Body of pancreas (tissue), 4 donors: Measurements from ENCODE around the gene RSL1D1. TPM values are rescaled to one million over a fixed set of nuclear protein-coding genes. Genes with fewer than 3 reads are reported as not detected.

Experiments used
- ATAC-seq: fragments of 150-250 bp; one replicate; pipeline ENCODE4 v1.9.1; 2016
- DNase-seq, 4 donors: peaks; one replicate each; pipeline ENCODE4 v3.0.0-alpha.2; 2019
- H3K27ac ChIP-seq, 4 donors: fragments of 200-600 bp; sonication (generic); 1 replicate in 3 of 4; 2 replicates in 1 of 4; pipeline versions ENCODE4 v1.5.1 to v1.6.1; 2016 to 2019; ENCODE audit warnings: mild to moderate bottlenecking in 1 of 4, mixed read lengths in 1 of 4, moderate library complexity in 1 of 4
- H3K27me3 ChIP-seq, 2 donors: fragments of 200-600 bp; sonication (generic); one replicate each; pipeline ENCODE4 v1.6.0; 2016; ENCODE audit warnings: mild to moderate bottlenecking in 1 of 2
- H3K36me3 ChIP-seq, 2 donors: fragments of 200-600 bp; sonication (generic); replicated peaks in 1 of 2; 2 replicates each; pipeline ENCODE4 v1.5.1; 2016; ENCODE audit warnings: low read depth in 2 of 2; ENCODE audit not compliant: insufficient read depth in 1 of 2
- H3K4me1 ChIP-seq: fragments of 200-600 bp; sonication (generic); one replicate; pipeline ENCODE4 v1.6.0; 2016
- H3K4me3 ChIP-seq, 2 donors: fragments of 200-600 bp; sonication (generic); 1 replicate in 1 of 2; 2 replicates in 1 of 2; pipeline ENCODE4 v1.5.1; 2016 to 2019
- H3K9me3 ChIP-seq, 3 donors: fragments of 200-600 bp; sonication (generic); 1 replicate in 2 of 3; 2 replicates in 1 of 3; pipeline ENCODE4 v1.5.1; 2016
- CTCF ChIP-seq, 7 experiments: fragments of 450-650 bp in 4 of 7; fragments of 200-600 bp in 3 of 7; sonication (generic) in 3 of 7; IDR thresholded peaks; one replicate each; pipeline ENCODE4 v1.5.1; 2016 to 2019; ENCODE audit warnings: antibody characterized with exemption in 7 of 7
- POLR2A ChIP-seq, 3 donors: fragments of 450-650 bp; IDR thresholded peaks; one replicate each; pipeline ENCODE4 v1.6.1; 2016; ENCODE audit warnings: antibody characterized with exemption in 3 of 3, mild to moderate bottlenecking in 2 of 3
- WGBS, 2 donors: methylation state at CpG; one replicate each; pipeline ENCODE4 v1.1.5; 2017; 5-methylcytosine and 5-hydroxymethylcytosine counted together
- intact Hi-C: fragments of 100-400 bp; cut with DNase I; formaldehyde crosslinking; loops from one replicate; pipeline ENCODE4 v1.15.1; 2023
- total RNA-seq, 2 donors: library from RNA; depleted of rRNA; stranded (reverse); fragments of >200 nt; gene quantifications; one replicate each; pipeline ENCODE4 v1.1.0, GENCODE V29; 2016

Gene RSL1D1
- total RNA-seq, 2 donors from 2014 or later = 199 to 246 TPM

- H3K27me3 ChIP-seq = no peaks in the 10 kb centered on the region
- DNase-seq (no peak), ATAC-seq (no peak)
- 36 to 53% methylated on average over 23 to 33 of the region's 33 CpGs for WGBS, 2 donors
- no peaks in the 10 kb centered on the region for H3K9me3 ChIP-seq
- H3K4me1 ChIP-seq = peaks cover 46% of the 10 kb centered on the region
- H3K4me3 ChIP-seq = peak overlapping the region; percentile 83 to 100
- TF ChIP-seq POLR2A (IDR thresholded peaks at IDR 0.05) = no peak
- no peak for TF ChIP-seq CTCF (IDR thresholded peaks at IDR 0.05)
- H3K27ac ChIP-seq = peak overlapping the region; percentile 82 to 96 (median 88)
- peaks cover under 1 to 2% of the 10 kb centered on the region in 2 donors for H3K36me3 ChIP-seq
- intact Hi-C loops = no loop called here
These were observed 909 bp upstream of the RSL1D1 start for GRCh38 chr16:11852092-11852809.

- Histone ChIP-seq H3K27me3 (no peaks in the 10 kb centered on the region), H3K36me3 (peaks cover 25 to 26% of the 10 kb centered on the region in 2 donors), H3K9me3 (no peaks in the 10 kb centered on the region), H3K27ac (no peak overlapping the region), H3K4me3 (no peak overlapping the region), H3K4me1 (peaks cover 38% of the 10 kb centered on the region)
- intact Hi-C loops = loop anchor here (10.0 kb wide), 1 partner anchor 64 kb away; no protein-coding TSS in a partner anchor
- DNase-seq (no peak), ATAC-seq (no peak)
- WGBS, 2 donors = 83 to 95% methylated on average over 2 to 3 of the region's 3 CpGs
- TF ChIP-seq CTCF (IDR thresholded peaks at IDR 0.05) = no peak
- TF ChIP-seq POLR2A (IDR thresholded peaks at IDR 0.05) = no peak
These were observed 2.5 kb downstream of the RSL1D1 start for GRCh38 chr16:11848842-11849241.

GRCh38 chr16:11844499-11844898 is 6.8 kb downstream of the RSL1D1 start:
- intact Hi-C loops = loop anchor here (10.0 kb wide), 1 partner anchor 60 kb away; no protein-coding TSS in a partner anchor
- Histone ChIP-seq H3K4me3 (no peak overlapping the region), H3K27me3 (no peaks in the 10 kb centered on the region), H3K27ac (no peak overlapping the region), H3K4me1 (peaks cover 17% of the 10 kb centered on the region), H3K9me3 (no peaks in the 10 kb centered on the region), H3K36me3 (peaks cover 28 to 52% of the 10 kb centered on the region in 2 donors)
- 73 to 100% methylated on average over 1 to 4 of the region's 4 CpGs for WGBS, 2 donors
- TF ChIP-seq CTCF (IDR thresholded peaks at IDR 0.05) (no peak), POLR2A (IDR thresholded peaks at IDR 0.05) (no peak)
- ATAC-seq (no peak), DNase-seq (no peak)

- Histone ChIP-seq H3K4me3 (no peak overlapping the region), H3K4me1 (peaks cover 11% of the 10 kb centered on the region), H3K36me3 (peaks cover 30 to 56% of the 10 kb centered on the region in 2 donors), H3K9me3 (no peaks in the 10 kb centered on the region), H3K27me3 (no peaks in the 10 kb centered on the region), H3K27ac (no peak overlapping the region)
- TF ChIP-seq POLR2A (IDR thresholded peaks at IDR 0.05) (no peak), CTCF (IDR thresholded peaks at IDR 0.05) (no peak)
- ATAC-seq = no peak
- WGBS, 2 donors = 88 to 95% methylated on average over 5 of the region's 5 CpGs
- intact Hi-C loops = loop anchor here (10.0 kb wide), 1 partner anchor 59 kb away; no protein-coding TSS in a partner anchor
- DNase-seq = no peak
These were observed 7.5 kb downstream of the RSL1D1 start for GRCh38 chr16:11843861-11844260.
